ENCODE results near the gene SMIM33. TPM values are rescaled to one million over a fixed set of nuclear protein-coding genes. Genes with fewer than 3 reads are reported as not detected.
"Not testable (repeated sequence)": the region's sequence is repeated elsewhere in the genome, so short reads cannot be mapped to it uniquely, and the experiment has no call there.

The SMIM33 gene
- total RNA-seq, 4 donors from 2014 or later = not detected

- H3K4me3 ChIP-seq (replicated peaks in 1 of 3) = peak overlapping the region in 1 of 3 donors; percentile 35
- WGBS, 2 donors = 40 to 100% methylated on average over 1 to 3 of the region's 12 CpGs
- peaks cover 11 to 28% of the 10 kb centered on the region in 2 donors for H3K4me1 ChIP-seq
- H3K27ac ChIP-seq = peak overlapping the region; percentile 85 to 93 (median 93)
- DNase-seq = no peak
- H3K36me3 ChIP-seq = peaks cover 0 to 4% of the 10 kb centered on the region in 2 donors
- intact Hi-C loops (cut with DNase I) = no loop called here
- H3K9me3 ChIP-seq = no peaks in the 10 kb centered on the region
- TF ChIP-seq CTCF (IDR thresholded peaks at IDR 0.05) (no peak), POLR2A (IDR thresholded peaks at IDR 0.05) (no peak)
- no peaks in the 10 kb centered on the region for H3K27me3 ChIP-seq
Measured at GRCh38 chr5:139481122-139481533, 10.3 kb downstream of the SMIM33 start.

- peak overlapping the region; percentile 85 to 93 (median 93) for H3K27ac ChIP-seq
- WGBS, 2 donors = 25 to 56% methylated on average over 1 to 3 of the region's 5 CpGs
- DNase-seq = no peak
Measured at GRCh38 chr5:139481580-139482049, 10.8 kb downstream of the SMIM33 start.

GRCh38 chr5:139482050-139482889, 11.5 kb downstream of the SMIM33 start, which contains the start of gene STING1:
Gene STING1, minus strand, starts transcription at chr5:139482758. Its CDS starts 1,054 bp downstream, at chr5:139481704.
- H3K27ac ChIP-seq = peak within 1 kb of the TSS; percentile 85 to 93 (median 93)
- intact Hi-C loops (cut with DNase I) = no loop called here
- H3K4me3 ChIP-seq (replicated peaks in 1 of 3) = peak within 1 kb of the TSS in 2 of 3 donors; percentile 9 to 35
- H3K36me3 ChIP-seq = peaks cover 0 to 3% of the 10 kb centered on the region in 2 donors
- no peaks in the 10 kb centered on the region for H3K27me3 ChIP-seq
- DNase-seq = peak; percentile 78 to 81
- H3K9me3 ChIP-seq = no peaks in the 10 kb centered on the region
- 21% methylated on average over 13 to 16 of the region's 19 CpGs for WGBS, 2 donors
- H3K4me1 ChIP-seq = peaks cover 11 to 28% of the 10 kb centered on the region in 2 donors
- TF ChIP-seq CTCF (IDR thresholded peaks at IDR 0.05) (no peak), POLR2A (IDR thresholded peaks at IDR 0.05) (no peak)

More at GRCh38 chr5:139481580-139482049, 10.8 kb downstream of the SMIM33 start:
- H3K4me1 ChIP-seq = peaks cover 11 to 28% of the 10 kb centered on the region in 2 donors
- peak overlapping the region in 2 of 3 donors; percentile 9 to 35 for H3K4me3 ChIP-seq (replicated peaks in 1 of 3)
- intact Hi-C loops (cut with DNase I) = no loop called here
- TF ChIP-seq CTCF (IDR thresholded peaks at IDR 0.05) (peak in 1 of 6 experiments; percentile 6), POLR2A (IDR thresholded peaks at IDR 0.05) (no peak)
- peaks cover 0 to 4% of the 10 kb centered on the region in 2 donors for H3K36me3 ChIP-seq
- H3K27me3 ChIP-seq = no peaks in the 10 kb centered on the region
- no peaks in the 10 kb centered on the region for H3K9me3 ChIP-seq

GRCh38 chr5:139482890-139483208, 12.0 kb downstream of the SMIM33 start:
- DNase-seq; H3K27me3 ChIP-seq; H3K36me3 ChIP-seq; intact Hi-C loops (cut with DNase I); H3K9me3 ChIP-seq: not testable (repeated sequence)
- Histone ChIP-seq H3K4me3 (replicated peaks in 1 of 3) (peak overlapping the region in 1 of 3 donors; percentile 35), H3K27ac (peak overlapping the region in 2 of 3 donors; percentile 93), H3K4me1 (peaks cover 11 to 28% of the 10 kb centered on the region in 2 donors)
- 76 to 81% methylated on average over 6 of the region's 6 CpGs for WGBS, 2 donors

- Histone ChIP-seq H3K27ac (no peak overlapping the region), H3K27me3 (no peaks in the 10 kb centered on the region), H3K4me1 (peaks cover 11 to 17% of the 10 kb centered on the region in 2 donors), H3K36me3 (no peaks in the 10 kb centered on the region), H3K9me3 (no peaks in the 10 kb centered on the region), H3K4me3 (replicated peaks in 1 of 3) (no peak overlapping the region)
- no peak for DNase-seq
- intact Hi-C loops (cut with DNase I) = no loop called here
- WGBS, 2 donors = 66 to 74% methylated on average over 7 of the region's 7 CpGs
- no peak for TF ChIP-seq CTCF (IDR thresholded peaks at IDR 0.05)
- no peak for TF ChIP-seq POLR2A (IDR thresholded peaks at IDR 0.05)
Measured at GRCh38 chr5:139486201-139486600, 15.4 kb downstream of the SMIM33 start.
